Right renal pelvis (tissue), 4 donors: ENCODE measurements around the gene GPR42. TPM values are rescaled to one million over a fixed set of nuclear protein-coding genes. Genes with fewer than 3 reads are reported as not detected.

Source experiments
- DNase-seq, 4 donors: peaks; one replicate each; pipeline ENCODE4 v3.0.0-alpha.2; 2013; ENCODE audit warnings: low read depth in 4 of 4, low spot score in 3 of 4, missing footprints in 1 of 4
- polyA plus RNA-seq, 4 donors: library from polyadenylated mRNA; unstranded; fragments of 120-200 nt; gene quantifications; one replicate each; pipeline ENCODE4 v1.2.1, GENCODE V29; 2013; ENCODE audit not compliant: insufficient read length in 4 of 4

Gene GPR42
- polyA plus RNA-seq, result not detected

- no peak for DNase-seq
These were observed at the start of gene GPR42 for GRCh38 chr19:35370722-35371121. Gene GPR42, plus strand, starts transcription at chr19:35371068. Its CDS starts 292 bp downstream, at chr19:35371360.

GRCh38 chr19:35321291-35321690 lies 49.6 kb upstream of the GPR42 start:
- no peak for DNase-seq

DNA sequence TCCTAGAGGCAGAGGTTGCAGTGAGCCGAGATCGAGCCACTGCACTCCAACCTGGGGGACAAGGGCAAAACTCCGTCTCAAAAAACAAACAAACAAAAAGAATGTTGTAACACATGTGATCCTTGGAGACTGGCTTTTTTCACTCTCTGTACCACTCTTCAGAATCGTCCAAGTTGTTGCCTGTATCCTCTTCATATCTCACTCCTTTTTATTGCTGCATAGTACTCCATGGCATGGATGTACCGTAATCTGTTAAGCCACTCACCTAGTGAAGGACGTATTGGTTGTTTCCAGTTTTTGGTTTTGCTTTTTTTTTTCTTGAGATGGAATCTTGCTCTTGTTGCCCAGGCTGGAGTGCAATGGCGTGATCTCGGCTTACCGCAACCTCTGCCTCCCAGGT lies 48.9 kb upstream of the GPR42 start:
- DNase-seq, result no peak

GRCh38 chr19:35327642-35328041 lies 43.2 kb upstream of the GPR42 start:
- no peak for DNase-seq

GRCh38 chr19:35328851-35329285 lies 42.0 kb upstream of the GPR42 start, which contains the start of gene CD22:
Gene CD22, plus strand, starts transcription at chr19:35329187. Its CDS starts 2,854 bp downstream, at chr19:35332041.
- DNase-seq, result no peak

- no peak for DNase-seq
These were observed 41.5 kb upstream of the GPR42 start for GRCh38 chr19:35329323-35329722.

- DNase-seq, result no peak
These were observed 40.4 kb upstream of the GPR42 start for GRCh38 chr19:35330475-35330874.

DNA sequence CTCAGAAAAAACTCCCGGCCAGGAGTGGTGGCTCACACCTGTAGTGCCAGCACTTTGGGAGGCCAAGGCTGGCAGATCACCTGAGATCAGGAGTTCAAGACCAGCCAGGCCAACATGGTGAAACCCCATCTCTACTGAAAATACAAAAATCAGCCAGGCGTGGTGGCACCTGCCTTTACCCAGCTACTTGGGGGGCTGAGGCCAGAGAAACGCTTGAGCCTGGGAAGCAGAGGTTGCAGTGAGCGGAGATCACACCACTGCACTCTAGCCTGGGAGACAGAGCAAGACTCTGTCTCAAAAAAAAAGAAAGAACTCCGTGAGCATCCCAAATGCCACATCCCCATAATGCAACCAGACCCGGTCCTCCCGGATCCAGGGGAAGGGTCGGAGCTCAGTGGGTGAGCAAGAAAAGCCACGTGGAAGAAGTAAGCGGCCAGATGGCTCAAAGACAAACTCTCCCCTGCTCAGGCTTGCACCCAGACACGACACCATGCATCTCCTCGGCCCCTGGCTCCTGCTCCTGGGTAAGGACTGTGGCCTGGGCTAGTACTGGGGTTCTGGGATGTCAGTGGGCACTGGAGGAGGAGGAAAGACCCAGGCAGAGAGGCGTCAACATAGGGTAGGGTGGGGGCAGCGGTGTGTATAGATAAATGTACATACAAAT lies 39.2 kb upstream of the GPR42 start:
- DNase-seq, result no peak

DNA sequence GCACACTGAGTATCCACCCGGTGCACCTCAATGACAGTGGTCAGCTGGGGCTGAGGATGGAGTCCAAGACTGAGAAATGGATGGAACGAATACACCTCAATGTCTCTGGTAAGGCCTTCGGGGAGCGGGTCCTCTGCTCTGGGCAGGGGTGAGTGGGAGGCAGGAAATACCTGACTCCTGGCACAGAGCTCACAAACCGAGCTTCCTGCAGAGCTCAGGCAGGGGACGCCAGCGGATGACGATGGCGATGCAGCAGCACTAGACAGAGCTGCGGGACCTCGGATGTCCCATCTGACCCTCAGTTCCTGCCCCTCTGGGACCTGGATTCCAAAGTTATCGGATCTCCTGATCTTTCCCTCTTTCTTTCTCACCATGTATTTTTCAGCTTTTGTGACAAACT lies 38.1 kb upstream of the GPR42 start:
- no peak for DNase-seq

- DNase-seq, result no peak
These were observed 36.6 kb upstream of the GPR42 start for GRCh38 chr19:35334144-35334753.

GRCh38 chr19:35336166-35336955 lies 34.5 kb upstream of the GPR42 start:
- DNase-seq, result no peak

- no peak for DNase-seq
These were observed 33.5 kb upstream of the GPR42 start for GRCh38 chr19:35337097-35337983.

DNA sequence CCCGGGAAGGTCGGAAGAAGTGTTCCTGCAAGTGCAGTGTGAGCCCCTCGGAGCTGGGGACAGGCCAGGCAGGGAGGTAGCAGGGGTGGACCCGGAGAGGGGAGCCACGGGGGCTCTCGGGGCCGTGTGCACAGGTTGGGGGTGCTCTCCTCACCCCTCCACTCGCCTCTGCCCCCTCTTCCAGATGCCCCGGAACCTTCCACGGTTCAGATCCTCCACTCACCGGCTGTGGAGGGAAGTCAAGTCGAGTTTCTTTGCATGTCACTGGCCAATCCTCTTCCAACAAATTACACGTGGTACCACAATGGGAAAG lies 32.9 kb upstream of the GPR42 start:
- DNase-seq, result no peak

GRCh38 chr19:35340431-35340830 lies 30.4 kb upstream of the GPR42 start:
- no peak for DNase-seq

- DNase-seq, result no peak
These were observed 29.9 kb upstream of the GPR42 start for GRCh38 chr19:35341006-35341405.

- no peak for DNase-seq
These were observed 29.2 kb upstream of the GPR42 start for GRCh38 chr19:35341565-35342225.

GRCh38 chr19:35342430-35342829 lies 28.4 kb upstream of the GPR42 start:
- DNase-seq, result no peak

GRCh38 chr19:35344511-35345031 lies 26.3 kb upstream of the GPR42 start:
- no peak for DNase-seq

- no peak for DNase-seq
These were observed 25.2 kb upstream of the GPR42 start for GRCh38 chr19:35345671-35346111.
